GM19023 (cell line): ENCODE data around the gene RBMS3.
A peak's percentile ranks its signal among the peaks of the same experiment; 100 is the strongest.
"Not testable (repeated sequence)": the region's sequence is repeated elsewhere in the genome, so short reads cannot be mapped to it uniquely, and the experiment has no call there.

Experiments
- ATAC-seq: cut with Tn5 transposase; IDR thresholded peaks from one replicate; pipeline ENCODE4 v1.9.1; 2021; ENCODE audit warnings: mild to moderate bottlenecking, moderate library complexity; ENCODE audit not compliant: unreplicated experiment

Gene RBMS3

GRCh38 chr3:29649815-29650547 lies 369.1 kb downstream of the RBMS3 start:
- ATAC-seq, result no peak

GRCh38 chr3:29653680-29654079 lies 372.8 kb downstream of the RBMS3 start:
- ATAC-seq, result no peak

- ATAC-seq, result no peak
Measured at GRCh38 chr3:29655015-29655747, 374.3 kb downstream of the RBMS3 start.

GRCh38 chr3:29665688-29666087 lies 384.8 kb downstream of the RBMS3 start:
- no peak for ATAC-seq

GRCh38 chr3:29668233-29668632 lies 387.4 kb downstream of the RBMS3 start:
- no peak for ATAC-seq

- no peak for ATAC-seq
Measured at GRCh38 chr3:29668728-29669127, 387.9 kb downstream of the RBMS3 start.

GRCh38 chr3:29670476-29670875 lies 389.6 kb downstream of the RBMS3 start:
- not testable (repeated sequence) for ATAC-seq

- no peak for ATAC-seq
Measured at GRCh38 chr3:29677421-29677820, 396.6 kb downstream of the RBMS3 start.

GRCh38 chr3:29679944-29680343 lies 399.1 kb downstream of the RBMS3 start:
- no peak for ATAC-seq

- ATAC-seq, result peak; percentile 28
Measured at GRCh38 chr3:29683018-29683993, 402.4 kb downstream of the RBMS3 start.

GRCh38 chr3:29686889-29687592 lies 406.2 kb downstream of the RBMS3 start:
- peak; percentile 95 for ATAC-seq

GRCh38 chr3:29690686-29691353 lies 409.9 kb downstream of the RBMS3 start:
- ATAC-seq, result no peak

GRCh38 chr3:29693863-29694262 lies 413.0 kb downstream of the RBMS3 start:
- no peak for ATAC-seq

- ATAC-seq, result no peak
Measured at GRCh38 chr3:29694331-29694730, 413.5 kb downstream of the RBMS3 start.

GRCh38 chr3:29694783-29695182 lies 413.9 kb downstream of the RBMS3 start:
- no peak for ATAC-seq

- no peak for ATAC-seq
Measured at GRCh38 chr3:29695201-29695600, 414.3 kb downstream of the RBMS3 start.

- no peak for ATAC-seq
Measured at GRCh38 chr3:29695643-29696198, 414.9 kb downstream of the RBMS3 start.

- ATAC-seq, result no peak
Measured at GRCh38 chr3:29696311-29696710, 415.4 kb downstream of the RBMS3 start.

GRCh38 chr3:29697989-29698388 lies 417.1 kb downstream of the RBMS3 start:
- ATAC-seq, result no peak

GRCh38 chr3:29700256-29700655 lies 419.4 kb downstream of the RBMS3 start:
- ATAC-seq, result no peak
